Measurements from ENCODE around the gene SYTL2. TPM values are rescaled to one million over a fixed set of nuclear protein-coding genes. Genes with fewer than 3 reads are reported as not detected.

The SYTL2 gene
- total RNA-seq, 1 donor from 2014 or later = 39.0 TPM

- DNase-seq (ENCODE audit: low spot score) = no peak
Measured at GRCh38 chr11:85762226-85762625, 48.7 kb downstream of the SYTL2 start.

- DNase-seq (ENCODE audit: low spot score) = no peak
Measured at GRCh38 chr11:85759915-85760314, 51.0 kb downstream of the SYTL2 start.

GRCh38 chr11:85758480-85759039 is 52.4 kb downstream of the SYTL2 start:
- DNase-seq (ENCODE audit: low spot score) = no peak

DNA sequence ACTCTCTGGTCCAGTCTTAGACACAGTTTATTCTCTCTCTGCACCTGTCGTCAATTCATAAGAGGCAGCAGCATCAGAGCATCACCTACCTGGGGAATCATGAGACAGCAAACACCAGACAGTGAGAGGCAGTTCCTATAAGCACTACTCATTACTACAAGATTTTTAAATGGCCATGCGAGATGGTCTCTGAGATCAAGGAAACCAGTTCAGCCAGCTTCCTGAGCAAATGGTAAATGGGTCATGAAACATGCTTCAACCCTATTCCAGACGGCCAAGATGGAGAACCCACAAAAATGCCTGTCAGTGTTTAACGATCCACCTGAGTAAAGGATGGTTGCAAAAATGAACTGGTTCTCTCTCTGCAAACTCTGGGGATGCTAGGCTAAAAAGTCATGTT is 52.9 kb downstream of the SYTL2 start:
- DNase-seq (ENCODE audit: low spot score) = no peak

DNA sequence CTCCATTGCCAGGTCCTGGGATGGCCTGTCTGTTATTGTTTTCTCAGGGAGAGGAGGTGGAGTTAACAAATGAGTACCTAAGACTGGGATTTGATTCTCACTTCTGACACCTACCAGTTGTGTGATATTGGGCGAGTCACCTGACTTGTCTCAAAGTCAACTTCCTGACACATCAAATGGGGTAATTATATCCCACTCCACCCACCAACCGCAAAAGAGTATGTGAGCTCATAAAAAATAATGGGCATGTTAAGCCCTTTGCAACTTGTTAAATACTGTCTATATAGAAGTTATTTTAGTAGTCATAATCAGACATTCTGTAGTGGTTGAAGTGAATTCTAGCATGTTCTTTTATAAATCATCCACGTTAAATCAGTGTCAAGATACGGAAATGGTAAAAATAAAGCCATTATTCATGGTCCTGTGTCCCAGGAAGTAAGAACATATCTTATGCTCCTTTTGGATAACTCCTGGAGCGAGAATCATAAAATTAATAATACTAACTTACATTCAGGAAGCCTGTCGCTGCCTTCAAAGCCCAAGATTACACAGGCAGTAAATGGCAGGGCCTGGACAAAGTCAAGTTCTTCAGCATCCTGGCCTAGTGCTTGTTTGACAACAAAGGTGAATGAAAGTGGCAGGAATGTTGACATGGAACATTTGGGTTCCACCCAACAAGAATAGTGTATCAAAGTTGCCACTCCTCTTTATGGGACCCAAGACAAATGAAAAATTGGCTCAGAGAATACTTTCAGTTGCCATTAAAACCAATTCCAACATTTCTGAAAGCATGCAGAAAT is 54.3 kb downstream of the SYTL2 start:
- DNase-seq (ENCODE audit: low spot score) = no peak

DNA sequence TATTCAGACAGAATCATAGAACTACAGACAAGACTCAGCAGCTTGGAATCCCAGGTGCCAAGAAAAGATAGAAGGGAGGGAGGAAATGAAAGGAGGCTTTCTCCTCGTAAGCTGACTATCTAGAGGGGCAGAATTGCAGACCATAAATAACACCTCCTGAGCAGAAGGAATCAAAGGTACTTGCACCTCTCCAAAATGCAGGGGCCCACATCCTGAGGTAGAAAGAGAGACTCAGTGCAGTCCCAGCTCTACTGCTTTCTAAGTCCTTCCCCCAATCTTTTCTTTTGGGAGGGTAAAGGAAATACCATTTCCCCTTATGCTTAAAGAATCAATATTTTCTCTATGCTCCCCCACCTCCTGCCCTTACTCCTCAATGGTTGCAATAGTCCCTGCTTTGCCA is 55.2 kb downstream of the SYTL2 start:
- DNase-seq (ENCODE audit: low spot score) = no peak

DNA sequence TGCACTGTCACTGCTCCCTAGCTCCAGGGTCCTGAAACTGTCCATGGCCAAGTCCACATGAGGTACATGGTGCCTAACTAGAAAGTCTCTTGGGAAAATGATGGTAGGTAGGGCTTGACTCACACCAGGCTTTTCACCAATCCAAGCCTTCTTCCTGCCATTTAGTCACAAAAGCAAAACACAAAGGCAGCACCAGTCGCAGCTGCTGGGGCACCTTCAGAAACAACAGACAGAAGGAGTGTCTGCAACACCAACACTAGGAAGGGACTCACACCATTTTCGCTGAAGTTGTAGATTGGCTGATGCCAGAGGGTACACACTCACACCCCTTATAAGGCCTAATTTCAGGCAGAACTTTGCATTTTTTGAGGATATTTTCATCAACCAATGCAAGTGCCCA is 55.7 kb downstream of the SYTL2 start:
- no peak for DNase-seq (ENCODE audit: low spot score)

DNA sequence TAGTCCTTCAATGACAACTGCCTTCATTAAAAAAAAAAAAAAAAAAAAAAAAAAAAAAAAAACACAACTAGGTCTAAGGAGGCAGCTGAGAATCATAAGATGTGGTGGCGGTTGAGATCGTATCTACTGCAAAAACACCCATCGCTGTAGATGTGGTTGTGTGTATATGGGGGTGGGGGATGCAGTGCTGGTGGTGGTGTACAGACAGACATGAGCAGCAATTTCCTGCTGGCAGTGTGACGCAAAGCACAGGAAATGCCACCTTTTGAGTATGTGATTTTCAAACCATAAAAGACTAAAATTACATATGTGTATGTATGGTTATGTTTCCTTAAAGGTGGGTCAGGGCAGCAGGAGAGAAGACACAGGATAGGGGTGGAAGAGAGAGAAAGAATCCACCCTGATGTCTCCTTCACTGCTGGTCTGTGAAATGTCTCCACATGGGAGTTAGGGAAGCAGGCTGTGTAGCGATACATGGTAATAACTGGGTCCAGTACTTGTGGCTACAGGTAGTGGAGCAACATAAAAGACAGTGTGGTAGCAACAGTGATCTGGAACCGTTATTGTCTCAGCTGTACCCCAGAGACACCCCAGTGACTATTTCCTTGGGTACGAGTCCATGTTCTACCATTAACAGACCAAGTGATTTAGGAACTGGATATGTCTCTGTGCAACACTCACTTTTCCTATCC is 57.9 kb downstream of the SYTL2 start:
- peak; percentile 65 for DNase-seq (ENCODE audit: low spot score)

- no peak for DNase-seq (ENCODE audit: low spot score)
Measured at GRCh38 chr11:85752201-85752889, 58.6 kb downstream of the SYTL2 start.

- no peak for DNase-seq (ENCODE audit: low spot score)
Measured at GRCh38 chr11:85751724-85752123, 59.2 kb downstream of the SYTL2 start.

- no peak for DNase-seq (ENCODE audit: low spot score)
Measured at GRCh38 chr11:85750646-85751045, 60.3 kb downstream of the SYTL2 start.

- no peak for DNase-seq (ENCODE audit: low spot score)
Measured at GRCh38 chr11:85749884-85750283, 61.1 kb downstream of the SYTL2 start.

DNA sequence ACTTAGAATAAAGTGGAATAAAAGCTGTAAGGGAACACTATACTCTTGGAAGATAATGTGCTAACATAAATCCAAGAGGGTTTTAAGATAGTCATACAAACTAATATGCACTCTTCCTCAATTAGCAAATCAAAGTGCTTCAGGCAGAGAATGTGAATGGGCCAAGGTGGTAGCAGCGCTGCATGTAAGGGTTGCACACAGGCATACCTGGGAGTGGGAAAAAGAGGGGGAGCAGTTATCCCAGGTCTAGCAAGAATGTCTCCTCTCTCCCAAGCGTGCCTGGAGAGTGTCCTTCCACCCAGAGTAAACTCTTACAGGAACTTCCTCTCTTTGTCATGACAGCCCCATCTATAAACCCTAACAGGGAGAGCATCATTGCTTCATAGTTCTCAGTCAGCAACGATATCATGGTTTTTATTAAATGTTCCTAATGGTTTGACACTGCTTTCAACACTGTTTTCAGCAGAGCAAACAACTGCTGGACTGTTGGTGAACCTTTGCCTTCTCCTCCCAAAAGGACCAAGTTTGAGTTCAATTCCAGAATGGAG is 61.6 kb downstream of the SYTL2 start:
- no peak for DNase-seq (ENCODE audit: low spot score)

- no peak for DNase-seq (ENCODE audit: low spot score)
Measured at GRCh38 chr11:85748455-85748891, 62.5 kb downstream of the SYTL2 start.

DNA sequence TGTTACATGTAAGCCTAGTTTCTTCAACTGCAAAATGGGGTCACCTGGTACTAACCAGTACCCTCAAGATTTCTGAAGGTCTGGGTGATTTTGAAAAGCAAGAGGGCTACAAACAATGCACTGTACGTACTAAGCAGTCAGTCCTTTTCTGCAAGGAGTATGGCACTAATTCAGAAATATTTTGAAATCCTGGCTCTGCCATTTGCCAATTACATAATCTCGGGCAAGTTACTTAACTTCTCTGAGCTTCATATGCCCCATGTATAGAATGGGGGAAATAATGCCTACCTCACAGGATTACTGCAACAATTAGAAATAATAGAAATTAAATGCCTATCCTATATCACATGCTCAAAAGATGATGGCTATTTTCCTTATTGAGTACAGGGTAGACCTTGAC is 64.3 kb downstream of the SYTL2 start:
- no peak for DNase-seq (ENCODE audit: low spot score)

DNA sequence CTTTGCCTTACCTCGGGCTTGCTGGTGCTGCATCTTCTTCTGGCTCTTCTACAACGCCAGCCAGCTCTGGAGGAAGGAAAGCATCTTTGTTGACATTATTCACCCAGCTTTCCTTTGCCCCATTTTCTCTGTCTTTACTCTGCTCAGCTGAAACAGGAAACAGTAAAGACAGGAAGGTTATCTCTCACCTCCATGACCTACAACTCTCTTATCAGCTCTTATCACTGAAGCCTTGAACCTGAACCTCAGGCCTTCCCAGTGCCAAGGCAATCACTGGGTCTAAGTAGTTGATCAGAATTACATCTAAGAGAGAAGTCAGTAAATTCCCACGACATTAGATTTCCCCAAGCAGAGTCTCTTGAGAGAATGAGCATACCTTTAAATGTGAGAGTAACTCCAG is 65.3 kb downstream of the SYTL2 start:
- no peak for DNase-seq (ENCODE audit: low spot score)

DNA sequence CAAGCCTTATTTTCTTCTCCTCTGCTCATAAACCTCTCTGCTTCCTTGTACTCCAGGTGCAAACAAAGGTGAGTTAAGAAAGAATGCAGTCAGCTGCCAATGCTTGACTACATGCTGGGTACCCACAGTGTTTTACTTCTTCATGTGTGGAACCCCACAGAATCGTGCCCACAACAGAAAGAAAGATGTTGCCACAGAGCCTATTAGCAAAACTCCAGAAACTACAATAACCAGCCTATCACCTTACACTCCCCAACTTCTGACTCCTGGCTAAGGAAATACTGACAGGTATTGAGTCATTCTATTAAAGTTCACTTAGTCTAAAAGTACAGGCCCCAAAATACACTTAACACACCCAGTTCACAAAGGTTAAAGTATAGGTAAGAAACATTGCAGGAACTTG is 68.1 kb downstream of the SYTL2 start:
- DNase-seq (ENCODE audit: low spot score) = no peak

DNA sequence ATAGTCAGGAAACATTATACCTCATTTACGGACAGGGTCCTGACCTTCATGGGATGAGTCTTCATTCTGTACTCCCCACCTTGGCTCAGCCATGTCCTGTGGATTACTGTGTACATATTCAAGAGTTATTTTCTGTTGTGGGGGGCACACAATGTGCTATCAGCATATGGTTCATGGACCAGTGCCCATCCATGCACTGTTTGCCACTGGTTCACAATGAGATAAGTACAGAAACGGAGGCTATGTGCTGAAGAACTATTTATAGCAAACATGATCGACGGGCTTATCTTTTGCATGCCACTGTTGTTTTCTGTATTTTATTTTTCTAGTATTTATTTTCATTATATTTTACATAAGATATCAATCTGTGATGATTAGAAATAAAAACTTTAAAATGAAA is 68.6 kb downstream of the SYTL2 start:
- no peak for DNase-seq (ENCODE audit: low spot score)

GRCh38 chr11:85740481-85741400 is 70.2 kb downstream of the SYTL2 start:
- no peak for DNase-seq (ENCODE audit: low spot score)

GRCh38 chr11:85737738-85738137 is 73.2 kb downstream of the SYTL2 start:
- DNase-seq (ENCODE audit: low spot score) = no peak

- no peak for DNase-seq (ENCODE audit: low spot score)
Measured at GRCh38 chr11:85735876-85736460, 75.0 kb downstream of the SYTL2 start.
